ENCODE results near the gene ARRDC3. TPM values are rescaled to one million over a fixed set of nuclear protein-coding genes. Genes with fewer than 3 reads are reported as not detected.

Gene ARRDC3
- total and polyA plus RNA-seq, 2 experiments from 2014 or later, result 53.7 to 114 TPM

DNA sequence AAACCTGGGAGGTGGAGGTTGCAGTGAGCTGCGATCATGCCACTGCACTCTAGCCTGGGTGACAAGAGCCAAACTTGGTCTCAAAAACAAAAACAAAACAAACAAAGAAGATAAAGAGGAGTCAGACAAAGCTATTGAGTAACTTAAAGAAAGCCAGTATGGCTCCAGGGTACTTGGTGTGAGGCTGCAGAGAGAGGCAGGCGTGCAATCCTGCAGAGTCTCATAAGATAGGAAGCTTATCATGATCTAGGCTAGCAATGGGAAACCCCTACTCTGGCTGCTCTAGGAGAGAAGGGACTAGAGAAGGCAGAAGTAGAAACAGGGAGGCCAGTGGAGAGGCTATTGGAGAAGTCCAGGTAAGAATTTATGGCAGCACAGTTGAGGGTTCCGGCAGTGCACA, 42.0 kb downstream of the ARRDC3 start:
- no peaks in the 10 kb centered on the region for H3K9me2 ChIP-seq (replicated peaks; ENCODE audit: insufficient read depth)
- no peaks in the 10 kb centered on the region for H3K4me1 ChIP-seq (ENCODE audit: insufficient read depth)
- H3K36me3 ChIP-seq (replicated peaks; ENCODE audit: insufficient read depth, low read depth), result no peaks in the 10 kb centered on the region
- no peak overlapping the region for H3K27ac ChIP-seq
- H2AFZ ChIP-seq, result no peak overlapping the region
- no peaks in the 10 kb centered on the region for H3K27me3 ChIP-seq
- DNase-seq (ENCODE audit: low spot score), result no peak
- no peak overlapping the region for H3K4me3 ChIP-seq
- no peaks in the 10 kb centered on the region for H3K79me2 ChIP-seq
- TF ChIP-seq, protein P1, sequence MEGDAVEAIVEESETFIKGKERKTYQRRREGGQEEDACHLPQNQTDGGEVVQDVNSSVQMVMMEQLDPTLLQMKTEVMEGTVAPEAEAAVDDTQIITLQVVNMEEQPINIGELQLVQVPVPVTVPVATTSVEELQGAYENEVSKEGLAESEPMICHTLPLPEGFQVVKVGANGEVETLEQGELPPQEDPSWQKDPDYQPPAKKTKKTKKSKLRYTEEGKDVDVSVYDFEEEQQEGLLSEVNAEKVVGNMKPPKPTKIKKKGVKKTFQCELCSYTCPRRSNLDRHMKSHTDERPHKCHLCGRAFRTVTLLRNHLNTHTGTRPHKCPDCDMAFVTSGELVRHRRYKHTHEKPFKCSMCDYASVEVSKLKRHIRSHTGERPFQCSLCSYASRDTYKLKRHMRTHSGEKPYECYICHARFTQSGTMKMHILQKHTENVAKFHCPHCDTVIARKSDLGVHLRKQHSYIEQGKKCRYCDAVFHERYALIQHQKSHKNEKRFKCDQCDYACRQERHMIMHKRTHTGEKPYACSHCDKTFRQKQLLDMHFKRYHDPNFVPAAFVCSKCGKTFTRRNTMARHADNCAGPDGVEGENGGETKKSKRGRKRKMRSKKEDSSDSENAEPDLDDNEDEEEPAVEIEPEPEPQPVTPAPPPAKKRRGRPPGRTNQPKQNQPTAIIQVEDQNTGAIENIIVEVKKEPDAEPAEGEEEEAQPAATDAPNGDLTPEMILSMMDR (IDR thresholded peaks at IDR 0.05; ENCODE audit: poor library complexity), result no peak
- TF ChIP-seq EZH2 (IDR thresholded peaks at IDR 0.05; ENCODE audit: borderline replicate concordance) (no peak), EZH2phosphoT487 (IDR thresholded peaks at IDR 0.05; ENCODE audit: low read depth, severe bottlenecking, unreplicated experiment) (no peak)
- H3K4me2 ChIP-seq, result no peak overlapping the region
- 76% methylated on average over 3 of the region's 3 CpGs for WGBS (ENCODE audit: low lambda C conversion rate, missing lambda C conversion rate)
- no peaks in the 10 kb centered on the region for H4K20me1 ChIP-seq (ENCODE audit: insufficient read depth, poor library complexity, severe bottlenecking)
- no peaks in the 10 kb centered on the region for H3K9me3 ChIP-seq (ENCODE audit: low read depth)

DNA sequence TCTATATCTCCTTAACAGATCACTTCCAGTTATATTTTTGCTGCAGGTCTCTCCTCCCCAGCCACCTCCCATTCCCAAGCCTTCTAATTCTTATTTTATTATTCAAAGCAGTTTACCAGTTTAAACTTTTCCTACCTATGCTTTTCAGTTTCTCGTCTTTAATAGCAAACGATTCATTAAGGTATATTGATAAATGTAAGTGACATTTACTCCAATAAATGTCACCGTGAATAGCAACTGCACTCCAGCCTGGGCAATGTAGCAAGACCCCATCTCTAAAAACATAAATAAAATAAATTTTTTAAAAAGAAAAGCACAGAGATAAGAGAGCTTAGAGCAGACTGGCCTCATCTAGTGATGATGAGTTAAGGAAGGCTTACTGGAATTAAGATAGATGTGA, 42.6 kb downstream of the ARRDC3 start:
- TF ChIP-seq EZH2 (IDR thresholded peaks at IDR 0.05; ENCODE audit: borderline replicate concordance) (no peak), EZH2phosphoT487 (IDR thresholded peaks at IDR 0.05; ENCODE audit: low read depth, severe bottlenecking, unreplicated experiment) (no peak)
- TF ChIP-seq, protein P1 (IDR thresholded peaks at IDR 0.05; ENCODE audit: poor library complexity), result no peak
- H3K36me3 ChIP-seq (replicated peaks; ENCODE audit: insufficient read depth, low read depth), result no peaks in the 10 kb centered on the region
- no peak for DNase-seq (ENCODE audit: low spot score)
- H3K4me2 ChIP-seq, result no peak overlapping the region
- no peaks in the 10 kb centered on the region for H3K9me2 ChIP-seq (replicated peaks; ENCODE audit: insufficient read depth)
- no peaks in the 10 kb centered on the region for H3K27me3 ChIP-seq
- H3K4me1 ChIP-seq (ENCODE audit: insufficient read depth), result no peaks in the 10 kb centered on the region
- 90% methylated on average over 3 of the region's 3 CpGs for WGBS (ENCODE audit: low lambda C conversion rate, missing lambda C conversion rate)
- no peak overlapping the region for H3K27ac ChIP-seq
- no peak overlapping the region for H2AFZ ChIP-seq
- no peaks in the 10 kb centered on the region for H3K79me2 ChIP-seq
- no peak overlapping the region for H3K4me3 ChIP-seq
- H4K20me1 ChIP-seq (ENCODE audit: insufficient read depth, poor library complexity, severe bottlenecking), result no peaks in the 10 kb centered on the region
- H3K9me3 ChIP-seq (ENCODE audit: low read depth), result no peaks in the 10 kb centered on the region

DNA sequence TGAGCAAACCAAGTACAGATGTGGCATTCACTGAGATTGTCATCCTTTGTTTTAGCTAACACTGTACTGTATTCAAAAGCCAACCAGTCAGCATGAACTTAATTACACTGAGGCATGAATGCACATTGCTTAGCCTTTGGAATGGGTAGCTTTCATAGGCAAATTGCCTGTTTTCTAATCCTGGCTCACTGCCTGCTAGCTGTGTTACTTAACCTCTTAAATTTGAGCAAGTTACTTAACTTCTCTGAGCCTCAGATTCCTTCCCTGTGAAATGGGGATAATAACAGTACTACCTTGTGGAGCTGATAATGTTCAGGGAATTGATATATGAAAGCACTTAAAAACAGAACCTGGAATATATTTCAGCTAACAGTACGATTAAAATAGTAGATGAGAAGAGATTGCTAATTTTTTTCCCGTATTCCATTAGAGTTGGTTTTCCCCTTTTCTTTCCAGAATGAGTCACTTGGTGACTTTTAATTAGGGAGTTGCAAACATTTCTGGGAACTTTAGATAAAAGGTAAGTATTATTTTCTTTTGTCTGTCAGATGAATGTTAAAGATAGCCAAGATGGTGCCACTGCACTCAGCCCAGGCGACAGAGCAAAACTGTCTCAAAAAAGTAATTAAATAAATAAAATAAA, 43.9 kb downstream of the ARRDC3 start:
- H3K79me2 ChIP-seq, result no peaks in the 10 kb centered on the region
- H3K27ac ChIP-seq, result no peak overlapping the region
- no peaks in the 10 kb centered on the region for H3K4me1 ChIP-seq (ENCODE audit: insufficient read depth)
- H3K27me3 ChIP-seq, result no peaks in the 10 kb centered on the region
- H2AFZ ChIP-seq, result no peak overlapping the region
- H4K20me1 ChIP-seq (ENCODE audit: insufficient read depth, poor library complexity, severe bottlenecking), result no peaks in the 10 kb centered on the region
- no peak for TF ChIP-seq EZH2 (IDR thresholded peaks at IDR 0.05; ENCODE audit: borderline replicate concordance)
- TF ChIP-seq, protein P1 (IDR thresholded peaks at IDR 0.05; ENCODE audit: poor library complexity), result no peak
- no peak for TF ChIP-seq EZH2phosphoT487 (IDR thresholded peaks at IDR 0.05; ENCODE audit: low read depth, severe bottlenecking, unreplicated experiment)
- no peak for DNase-seq (ENCODE audit: low spot score)
- H3K36me3 ChIP-seq (replicated peaks; ENCODE audit: insufficient read depth, low read depth), result no peaks in the 10 kb centered on the region
- WGBS (ENCODE audit: low lambda C conversion rate, missing lambda C conversion rate), result 80% methylated on average over 3 of the region's 3 CpGs
- H3K9me2 ChIP-seq (replicated peaks; ENCODE audit: insufficient read depth), result no peaks in the 10 kb centered on the region
- H3K4me3 ChIP-seq, result no peak overlapping the region
- H3K4me2 ChIP-seq, result no peak overlapping the region
- no peaks in the 10 kb centered on the region for H3K9me3 ChIP-seq (ENCODE audit: low read depth)
